Spinal cord (tissue), 10 donors: ENCODE results near the gene TMEM51. TPM values are rescaled to one million over a fixed set of nuclear protein-coding genes. Genes with fewer than 3 reads are reported as not detected.
A peak's percentile ranks its signal among the peaks of the same experiment; 100 is the strongest.
"Not testable (repeated sequence)": the region's sequence is repeated elsewhere in the genome, so short reads cannot be mapped to it uniquely, and the experiment has no call there.

ENCODE experiments used
- DNase-seq, 6 donors: peaks; one replicate each; pipeline versions ENCODE4 v3.0.0 to v3.0.0-alpha.2; 2013 to 2015; ENCODE audit warnings: low spot score in 6 of 6, low read depth in 4 of 6
- H3K27ac ChIP-seq: one replicate; pipeline ENCODE4 v1.5.1; 2013; ENCODE audit warnings: low read depth, low read length, control low read depth
- H3K27me3 ChIP-seq: one replicate; pipeline ENCODE4 v1.6.1; 2013; ENCODE audit warnings: low read length; ENCODE audit not compliant: control insufficient read depth, insufficient read depth
- H3K36me3 ChIP-seq: one replicate; pipeline ENCODE4 v1.6.1; 2013; ENCODE audit warnings: low read length; ENCODE audit not compliant: control insufficient read depth, insufficient read depth
- H3K4me1 ChIP-seq: one replicate; pipeline ENCODE4 v1.6.1; 2013; ENCODE audit warnings: low read length; ENCODE audit not compliant: control insufficient read depth, insufficient read depth
- H3K4me3 ChIP-seq: one replicate; pipeline ENCODE4 v1.5.1; 2013; ENCODE audit warnings: low read depth, low read length, control low read depth
- H3K9me3 ChIP-seq: one replicate; pipeline ENCODE4 v1.6.1; 2013; ENCODE audit warnings: low read length; ENCODE audit not compliant: control insufficient read depth, insufficient read depth
- WGBS: methylation state at CpG from one replicate; pipeline ENCODE4 v1.1.5; 2013; ENCODE audit warnings: missing lambda C conversion rate; ENCODE audit not compliant: insufficient coverage; 5-methylcytosine and 5-hydroxymethylcytosine counted together
- polyA plus RNA-seq, 2 donors: library from polyadenylated mRNA; unstranded; fragments of 120-200 nt; gene quantifications; one replicate each; pipeline ENCODE4 v1.2.1, GENCODE V29; 2013; ENCODE audit not compliant: insufficient read length in 2 of 2
- total RNA-seq, 2 donors: library from RNA; depleted of rRNA in 1 of 2; stranded (reverse); fragments of 120-200 nt in 1 of 2; fragments of >200 nt in 1 of 2; gene quantifications; one replicate each; pipeline versions ENCODE4 v1.2.3 to v1.2.4, GENCODE V29; 2013 to 2014
- donor health status: healthy.

Gene TMEM51
- total and polyA plus RNA-seq, 4 donors = 3.9 to 14.4 (median 12.1) TPM

DNA sequence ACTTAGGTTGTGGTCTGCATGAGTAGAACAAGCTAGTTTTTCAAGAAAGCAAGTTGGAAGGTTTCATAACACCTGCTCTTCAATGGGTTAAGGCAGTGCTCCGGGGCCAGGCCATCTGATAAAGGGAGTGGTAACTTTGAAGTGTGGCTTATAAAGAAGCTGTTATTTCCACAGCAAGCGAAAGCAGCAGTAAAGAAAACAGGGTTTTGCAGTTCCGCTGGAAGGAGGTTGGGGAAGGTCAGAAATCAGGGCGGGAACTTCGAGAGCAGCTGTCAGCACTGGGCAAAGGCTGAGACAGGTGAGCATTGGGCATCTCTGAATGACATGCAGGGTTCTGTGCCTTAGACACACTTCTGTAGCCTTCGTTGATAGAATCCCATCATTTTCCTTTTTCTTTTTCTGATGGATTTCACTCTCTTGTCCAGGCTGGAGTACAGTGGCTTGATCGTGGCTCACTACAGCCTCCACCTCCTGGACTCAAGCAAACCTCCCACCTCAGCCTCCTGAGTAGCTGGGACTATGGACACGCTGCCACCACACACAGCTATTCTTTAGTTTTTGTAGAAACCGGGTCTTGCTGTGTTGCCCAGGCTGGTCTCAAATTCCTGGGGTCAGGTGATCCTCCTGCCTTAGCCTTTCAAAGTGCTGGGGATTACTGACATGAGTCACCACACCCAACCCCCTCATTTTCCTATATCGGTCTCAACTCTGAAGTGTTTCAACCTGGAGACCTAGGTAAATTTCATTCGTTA is 20.5 kb downstream of the TMEM51 start:
- Histone ChIP-seq H3K36me3 (peaks cover 2% of the 10 kb centered on the region), H3K27ac (no peak overlapping the region), H3K9me3 (no peaks in the 10 kb centered on the region), H3K4me3 (no peak overlapping the region), H3K27me3 (no peaks in the 10 kb centered on the region), H3K4me1 (peaks cover 4% of the 10 kb centered on the region)
- DNase-seq = no peak
- 71% methylated on average over 9 of the region's 11 CpGs for WGBS

DNA sequence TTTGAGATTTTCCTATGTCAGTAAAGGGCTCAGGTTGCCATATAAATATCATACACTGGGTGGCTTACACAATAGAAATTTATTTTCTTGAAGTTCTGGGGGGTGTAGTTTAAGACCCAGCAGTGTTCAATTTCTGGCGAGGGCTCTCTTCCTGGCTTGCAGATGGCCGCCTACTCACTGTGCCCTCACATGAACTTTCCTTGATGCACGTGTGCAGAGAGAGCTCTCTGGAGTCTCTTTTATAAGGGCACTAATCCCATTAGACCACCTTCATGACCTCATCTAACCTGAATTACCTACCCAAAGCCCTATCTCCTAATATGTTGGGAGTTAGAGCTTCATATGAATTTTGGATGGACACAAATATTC is 21.1 kb downstream of the TMEM51 start:
- Histone ChIP-seq H3K36me3 (peaks cover 2% of the 10 kb centered on the region), H3K27me3 (no peaks in the 10 kb centered on the region), H3K9me3 (no peaks in the 10 kb centered on the region), H3K4me3 (no peak overlapping the region), H3K27ac (no peak overlapping the region), H3K4me1 (peaks cover 6% of the 10 kb centered on the region)
- DNase-seq = no peak
- 100% methylated on average over 1 of the region's 3 CpGs for WGBS

DNA sequence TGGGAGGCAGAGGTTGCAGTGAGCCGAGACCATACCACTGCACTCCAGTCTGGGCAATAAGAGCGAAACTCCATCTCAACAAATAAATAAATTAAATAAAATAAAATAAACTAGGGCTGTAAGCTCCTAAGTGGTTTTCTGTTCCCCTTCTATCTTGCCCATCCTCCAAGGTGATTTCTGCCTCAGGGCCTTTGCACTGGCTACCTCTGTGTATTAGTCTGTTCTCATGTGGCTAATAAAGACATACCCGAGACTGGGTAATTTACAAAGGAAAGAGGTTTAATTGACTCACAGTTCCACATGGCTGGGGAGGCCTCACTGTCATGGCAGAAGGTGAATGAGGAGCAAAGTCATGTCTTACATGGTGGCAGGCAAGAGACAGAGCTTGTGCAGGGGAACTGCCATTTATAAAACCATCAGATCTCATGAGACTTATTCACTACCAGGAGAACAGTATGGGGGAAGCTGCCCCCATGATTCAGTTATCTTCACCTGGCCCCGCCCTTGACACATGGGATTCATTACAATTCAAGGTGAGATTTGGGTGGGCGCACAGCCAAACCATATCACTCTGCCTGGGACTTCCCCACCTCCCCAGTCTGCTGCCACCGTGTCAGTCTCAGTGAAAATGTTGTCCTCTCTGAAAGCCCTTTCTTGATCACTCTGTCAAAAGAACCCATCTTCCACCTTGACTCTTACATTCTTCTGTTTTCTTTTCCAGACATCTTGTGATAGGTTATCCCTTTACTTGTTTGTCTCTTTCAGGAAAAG is 22.0 kb downstream of the TMEM51 start:
- not testable (repeated sequence) for H3K9me3 ChIP-seq, H3K27me3 ChIP-seq, H3K27ac ChIP-seq, DNase-seq, H3K36me3 ChIP-seq, H3K4me3 ChIP-seq
- 87% methylated on average over 4 of the region's 6 CpGs for WGBS
- H3K4me1 ChIP-seq = peaks cover 14% of the 10 kb centered on the region

DNA sequence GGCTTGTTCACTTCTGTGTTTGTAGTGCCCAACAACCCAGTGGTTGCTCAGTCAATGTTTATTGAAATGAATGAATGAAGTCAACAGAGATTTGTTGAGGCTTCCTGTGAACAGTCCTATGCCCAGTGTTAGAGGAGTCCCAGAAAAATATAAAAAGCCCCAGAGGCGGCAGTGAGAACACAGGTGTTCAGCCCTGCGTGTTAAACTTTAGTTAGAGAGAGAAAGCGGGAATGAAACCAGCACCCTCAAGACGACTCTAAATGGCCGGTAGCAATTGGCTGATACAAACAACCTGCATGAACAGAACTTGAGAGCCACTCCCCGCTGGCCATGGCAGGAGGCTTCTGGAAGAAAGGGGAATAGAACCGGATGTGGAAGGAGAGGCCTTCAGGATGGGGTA is 22.6 kb downstream of the TMEM51 start:
- no peaks in the 10 kb centered on the region for H3K9me3 ChIP-seq
- peaks cover 2% of the 10 kb centered on the region for H3K36me3 ChIP-seq
- H3K4me3 ChIP-seq = no peak overlapping the region
- WGBS = 80% methylated on average over 6 of the region's 7 CpGs
- DNase-seq = no peak
- H3K27me3 ChIP-seq = no peaks in the 10 kb centered on the region
- H3K27ac ChIP-seq = no peak overlapping the region
- peaks cover 18% of the 10 kb centered on the region for H3K4me1 ChIP-seq

DNA sequence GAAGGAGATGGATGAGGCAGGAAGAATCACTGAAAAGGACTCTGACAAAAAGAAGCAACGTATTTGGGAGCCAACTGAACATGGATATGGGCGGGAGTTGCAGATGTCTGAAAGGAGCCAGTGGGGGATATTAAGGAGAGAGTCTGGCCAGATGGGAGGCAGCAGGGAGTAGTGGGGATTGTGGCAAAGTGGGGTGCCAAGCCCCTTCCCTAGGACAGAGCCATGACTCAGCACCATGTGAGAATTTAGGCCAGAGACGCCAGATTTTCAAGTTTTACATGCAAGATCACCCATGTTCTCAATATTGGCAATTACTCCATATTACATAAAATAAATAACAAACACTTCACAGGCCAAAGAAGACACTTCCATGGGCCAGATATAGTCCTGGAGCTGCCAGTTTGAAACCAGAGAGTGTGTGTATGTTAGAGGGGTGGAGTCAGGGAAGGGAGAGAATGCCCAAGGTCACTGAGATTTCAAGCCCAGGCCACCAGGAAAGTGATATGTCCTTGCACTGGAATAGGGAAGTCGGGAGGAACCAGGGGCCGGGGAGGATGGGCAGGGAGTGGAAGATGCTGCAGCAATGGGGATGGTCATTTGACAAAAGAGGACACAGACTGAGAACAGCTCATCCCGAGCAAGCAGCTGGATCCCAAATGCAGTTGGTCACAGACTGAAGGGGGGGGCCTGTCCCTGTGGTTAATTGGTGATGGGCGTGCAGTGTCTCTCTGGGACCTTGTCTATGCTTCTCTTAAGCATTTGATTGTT is 23.5 kb downstream of the TMEM51 start:
- Histone ChIP-seq H3K27me3 (no peaks in the 10 kb centered on the region), H3K4me1 (peaks cover 17% of the 10 kb centered on the region), H3K9me3 (no peaks in the 10 kb centered on the region), H3K27ac (no peak overlapping the region), H3K36me3 (no peaks in the 10 kb centered on the region), H3K4me3 (no peak overlapping the region)
- WGBS = 81% methylated on average over 5 of the region's 7 CpGs
- no peak for DNase-seq

DNA sequence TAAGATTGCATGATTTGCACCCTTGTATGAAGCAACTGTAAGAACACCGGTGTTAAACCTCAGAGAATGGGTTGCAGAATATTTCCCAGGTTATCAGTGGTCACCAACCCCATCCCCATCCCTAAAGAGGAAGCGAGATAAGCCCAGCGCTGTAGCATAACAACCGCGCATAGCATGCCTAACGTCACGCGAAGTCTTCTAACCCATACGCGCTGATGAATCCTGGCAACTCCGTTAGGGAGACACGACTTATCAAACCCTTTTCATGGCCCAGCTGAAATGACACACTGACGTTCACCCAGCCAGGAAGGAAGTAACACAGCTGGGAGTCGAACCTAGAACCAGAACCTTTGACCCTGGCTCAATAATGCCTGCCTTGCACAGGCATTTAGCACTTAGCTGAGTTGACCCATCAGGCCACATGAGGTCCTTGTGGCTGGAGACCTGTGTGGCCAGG is 24.2 kb downstream of the TMEM51 start:
- 89% methylated on average over 10 of the region's 14 CpGs for WGBS
- no peaks in the 10 kb centered on the region for H3K27me3 ChIP-seq
- no peak for DNase-seq
- H3K4me3 ChIP-seq = no peak overlapping the region
- H3K9me3 ChIP-seq = no peaks in the 10 kb centered on the region
- peaks cover 14% of the 10 kb centered on the region for H3K4me1 ChIP-seq
- no peak overlapping the region for H3K27ac ChIP-seq
- H3K36me3 ChIP-seq = no peaks in the 10 kb centered on the region

DNA sequence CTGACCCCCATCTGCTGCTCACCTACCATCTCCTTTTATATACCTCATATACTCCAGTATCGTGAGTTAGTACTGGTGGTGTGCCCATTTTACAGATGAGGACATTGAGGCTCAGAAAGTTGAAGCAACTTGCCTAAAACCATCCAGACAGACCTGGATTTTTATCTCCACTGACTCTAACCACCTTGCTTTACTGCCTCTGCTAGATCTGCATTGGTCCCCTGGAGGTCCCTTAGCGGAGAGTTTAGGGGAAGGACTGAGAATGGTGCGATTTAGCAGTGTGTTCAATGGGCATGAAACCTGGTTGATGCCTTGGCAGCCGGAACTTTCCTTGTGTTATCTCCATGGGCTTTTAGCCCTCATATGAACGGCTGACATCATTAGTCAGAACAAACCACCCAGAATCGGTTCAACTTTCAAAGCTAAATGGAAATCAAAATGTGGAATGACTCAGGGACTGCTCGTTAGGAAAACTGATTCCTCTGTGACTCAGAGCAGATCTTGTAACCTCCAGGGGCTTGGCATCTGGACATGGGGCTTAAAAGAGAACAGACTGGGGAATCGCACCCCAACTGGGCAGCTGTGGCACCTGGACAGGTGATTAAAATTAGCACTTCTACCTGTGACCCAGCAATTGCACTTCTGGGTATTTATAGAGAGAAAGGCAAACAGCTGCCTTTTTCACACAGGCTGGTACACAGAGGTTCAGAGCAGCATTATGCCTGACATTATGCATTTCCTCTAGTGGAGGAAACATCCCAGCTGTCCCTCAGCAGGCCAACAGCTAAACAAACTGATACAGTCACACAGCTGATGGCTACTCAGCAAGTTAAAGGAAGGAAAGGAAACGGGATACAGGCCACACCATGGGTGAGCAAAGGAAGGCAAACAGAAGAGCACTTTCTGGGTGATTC is 25.3 kb downstream of the TMEM51 start:
- DNase-seq = peak in 2 of 6 donors; percentile 27 to 66
- H3K9me3 ChIP-seq = no peaks in the 10 kb centered on the region
- WGBS = 57% methylated on average over 4 of the region's 9 CpGs
- H3K4me1 ChIP-seq = peaks cover 14% of the 10 kb centered on the region
- peak overlapping the region; percentile 31 for H3K27ac ChIP-seq
- no peaks in the 10 kb centered on the region for H3K27me3 ChIP-seq
- H3K4me3 ChIP-seq = no peak overlapping the region
- no peaks in the 10 kb centered on the region for H3K36me3 ChIP-seq

DNA sequence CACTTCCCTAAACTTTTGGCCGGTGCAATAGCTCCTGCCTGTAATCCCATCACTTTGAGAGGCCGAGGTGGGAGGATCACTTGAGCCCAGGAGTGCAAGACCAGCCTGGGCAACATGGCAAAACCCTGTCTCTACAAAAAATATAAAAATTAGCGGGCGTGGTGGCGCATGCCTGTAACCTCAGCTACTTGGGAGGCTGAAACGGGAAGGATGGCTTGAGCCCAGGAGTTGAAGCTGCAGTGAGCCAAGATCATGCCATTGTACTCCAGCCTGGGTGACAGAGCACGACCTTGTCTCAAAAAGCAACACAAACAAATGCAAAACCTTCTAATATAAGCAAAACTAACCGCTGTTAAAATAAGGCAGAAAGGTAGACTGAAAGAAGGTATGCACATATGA is 25.9 kb downstream of the TMEM51 start:
- Histone ChIP-seq H3K4me3 (no peak overlapping the region), H3K27me3 (no peaks in the 10 kb centered on the region), H3K36me3 (no peaks in the 10 kb centered on the region), H3K27ac (no peak overlapping the region), H3K4me1 (peaks cover 14% of the 10 kb centered on the region), H3K9me3 (no peaks in the 10 kb centered on the region)
- no peak for DNase-seq
- WGBS = 75% methylated on average over 3 of the region's 8 CpGs

DNA sequence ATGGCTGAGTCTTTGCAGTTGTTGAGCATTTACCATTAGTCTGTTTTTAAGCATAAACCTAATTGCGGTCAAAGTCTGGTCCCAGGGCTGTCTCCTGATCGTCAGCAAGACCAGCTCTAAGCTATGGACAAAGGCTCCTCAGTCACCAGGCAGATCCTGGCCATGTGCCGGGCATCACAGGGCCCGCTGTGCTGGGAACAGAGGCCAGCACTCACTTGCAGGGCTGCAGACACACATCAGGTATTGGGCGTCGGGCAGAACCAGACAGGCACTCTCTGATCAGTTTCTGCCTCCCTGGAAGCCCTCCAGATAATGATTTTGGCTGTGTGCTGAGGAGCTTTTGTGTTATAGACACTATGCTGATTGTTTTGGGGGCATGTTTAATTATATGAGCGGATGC is 26.6 kb downstream of the TMEM51 start:
- Histone ChIP-seq H3K9me3 (no peaks in the 10 kb centered on the region), H3K27ac (peak overlapping the region; percentile 44), H3K27me3 (no peaks in the 10 kb centered on the region), H3K4me3 (no peak overlapping the region), H3K4me1 (peaks cover 14% of the 10 kb centered on the region), H3K36me3 (no peaks in the 10 kb centered on the region)
- DNase-seq = peak in 5 of 6 donors; percentile 47 to 81 (median 63)
- WGBS = 37% methylated on average over 6 of the region's 7 CpGs
